Measurements from ENCODE around the gene IPO7. TPM values are rescaled to one million over a fixed set of nuclear protein-coding genes. Genes with fewer than 3 reads are reported as not detected.

Gene IPO7
- total RNA-seq, 1 experiment from 2014 or later, result 205 TPM

DNA sequence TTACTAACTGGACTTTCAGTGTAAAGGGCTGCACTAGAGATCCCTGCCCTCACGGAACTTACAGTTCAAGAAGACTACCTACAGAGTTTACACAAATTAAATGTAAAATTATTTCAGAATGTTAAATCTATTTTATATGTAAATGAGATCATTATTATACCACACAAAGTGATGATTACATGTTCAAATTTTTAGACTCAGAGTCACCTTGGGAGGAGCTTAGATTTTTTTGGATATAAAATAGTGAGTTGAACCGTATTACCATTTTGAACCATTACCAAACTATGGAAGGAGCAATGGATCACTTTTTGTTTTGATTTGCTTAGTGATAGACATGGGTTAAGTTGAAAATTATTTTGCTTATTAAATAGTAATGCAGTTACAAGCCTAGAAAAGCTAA lies 1.6 kb downstream of the IPO7 start:
- Histone ChIP-seq H3T11ph (ENCODE audit: low read length) (no peak overlapping the region), H2BK120ac (ENCODE audit: low read depth, low read length, poor library complexity, severe bottlenecking) (no peak overlapping the region), H2BK12ac (ENCODE audit: insufficient read length, low read depth, low read length) (no peak overlapping the region), H3K9me3 (ENCODE audit: control insufficient read depth, low read depth, low read length) (no peaks in the 10 kb centered on the region), H3K56ac (ENCODE audit: insufficient read length, low read depth, low read length) (no peak overlapping the region), H2BK15ac (ENCODE audit: low read depth, low read length) (no peak overlapping the region), H3K79me2 (ENCODE audit: insufficient read depth, low read length) (peaks cover 50% of the 10 kb centered on the region), H3K4me1 (ENCODE audit: insufficient read depth, low read length) (no peaks in the 10 kb centered on the region), H2AFZ (ENCODE audit: low read length) (no peak overlapping the region), H3K9ac (ENCODE audit: extremely low read depth, insufficient read length, low read length) (peak overlapping the region; percentile 54), H3K18ac (ENCODE audit: insufficient read length, low read depth, low read length) (no peak overlapping the region), H3K4me2 (ENCODE audit: insufficient read depth, insufficient read length, low read length) (peak overlapping the region; percentile 75), H2BK20ac (ENCODE audit: low read depth, low read length, poor library complexity, severe bottlenecking) (no peak overlapping the region), H3K14ac (ENCODE audit: insufficient read depth, low read length) (no peak overlapping the region), H2AK5ac (ENCODE audit: insufficient read length, low read length) (no peak overlapping the region), H4K8ac (replicated peaks; ENCODE audit: insufficient read length, low read depth, low read length) (no peak overlapping the region), H3K27ac (ENCODE audit: insufficient read length, low read depth, low read length) (no peak overlapping the region), H3K79me1 (ENCODE audit: insufficient read depth, low read depth, low read length, poor library complexity, severe bottlenecking) (no peaks in the 10 kb centered on the region), H3K23ac (ENCODE audit: insufficient read length, low read depth, low read length) (no peak overlapping the region), H4K91ac (ENCODE audit: insufficient read length, low read depth, low read length) (no peak overlapping the region), H3K27me3 (ENCODE audit: insufficient read depth, low read length) (no peaks in the 10 kb centered on the region), H4K20me1 (ENCODE audit: control insufficient read depth, insufficient read depth, insufficient read length) (no peaks in the 10 kb centered on the region), H3K23me2 (ENCODE audit: insufficient read length, low read depth, low read length, poor library complexity, severe bottlenecking) (no peaks in the 10 kb centered on the region), H2BK5ac (ENCODE audit: insufficient read length, low read length) (no peak overlapping the region), H4K5ac (ENCODE audit: insufficient read length, low read depth, low read length) (no peak overlapping the region), H3K4ac (ENCODE audit: low read depth, low read length) (no peak overlapping the region)
- TF ChIP-seq CTCF (conservative IDR thresholded peaks at IDR 0.05), result no peak
- H3K4me3 Mint-ChIP-seq, result peak overlapping the region; percentile 96 to 97
- peaks cover 15 to 26% of the 10 kb centered on the region in 2 experiments for H3K4me1 Mint-ChIP-seq
- WGBS (ENCODE audit: extremely low coverage, insufficient read length, low lambda C conversion rate), result no CpG with 5 or more reads among the region's 2 CpGs
- peaks cover 11 to 41% (median 15%) of the 10 kb centered on the region in 3 experiments; a peak in 6 of 7 replicates for H3K36me3 Mint-ChIP-seq (ENCODE audit: insufficient read depth in 1 of 3, low read depth in 3 of 3)
- H3K9me3 Mint-ChIP-seq, result peaks cover 2 to 4% of the 10 kb centered on the region in 2 experiments; a peak in 1 of 5 replicates
- DNase-seq, result no peak
- no peaks in the 10 kb centered on the region for H3K27me3 Mint-ChIP-seq (ENCODE audit: low read depth)
- no peak overlapping the region for H3K27ac Mint-ChIP-seq
